KMS-11 (cell line): ENCODE measurements around the gene MAGEA8.

ENCODE experiments used
- H2AFZ ChIP-seq: fragments of 200-600 bp; sonication (generic); 2 replicates; pipeline ENCODE4 v1.6.1; 2016; ENCODE audit warnings: antibody characterized with exemption, mixed run types, low read depth
- H3K27ac ChIP-seq: fragments of 200-600 bp; sonication (generic); 2 replicates; pipeline ENCODE4 v1.6.1; 2016; ENCODE audit warnings: mild to moderate bottlenecking, mixed run types
- H3K27me3 ChIP-seq: fragments of 200-600 bp; sonication (generic); 2 replicates; pipeline ENCODE4 v1.6.1; 2017; ENCODE audit warnings: mild to moderate bottlenecking, low read depth, mixed run types, moderate library complexity; ENCODE audit not compliant: insufficient read depth
- H3K36me3 ChIP-seq: fragments of 200-600 bp; sonication (generic); 2 replicates; pipeline ENCODE4 v1.6.1; 2017; ENCODE audit warnings: mild to moderate bottlenecking, mixed run types; ENCODE audit not compliant: insufficient read depth
- H3K4me1 ChIP-seq: fragments of 200-600 bp; sonication (generic); 2 replicates; pipeline ENCODE4 v1.6.1; 2016; ENCODE audit warnings: mild to moderate bottlenecking, low read depth, mixed run types; ENCODE audit not compliant: poor library complexity, severe bottlenecking
- H3K4me2 ChIP-seq: fragments of 200-600 bp; sonication (generic); 2 replicates; pipeline ENCODE4 v1.7.0; 2016; ENCODE audit warnings: mild to moderate bottlenecking, mixed run types
- H3K4me3 ChIP-seq: fragments of 200-600 bp; sonication (generic); IDR thresholded peaks from 2 replicates; pipeline ENCODE4 v1.6.1; 2017; ENCODE audit warnings: low read depth, low read length, mixed read lengths; ENCODE audit not compliant: insufficient read depth
- H3K79me2 ChIP-seq: fragments of 200-600 bp; sonication (generic); 2 replicates; pipeline ENCODE4 v1.6.1; 2016; ENCODE audit warnings: low read depth, mixed run types; ENCODE audit not compliant: insufficient read depth
- H3K9ac ChIP-seq: fragments of 200-600 bp; sonication (generic); 2 replicates; pipeline ENCODE4 v1.6.1; 2016; ENCODE audit warnings: mild to moderate bottlenecking, mixed run types
- H4K20me1 ChIP-seq: fragments of 200-600 bp; sonication (generic); 2 replicates; pipeline ENCODE4 v1.6.1; 2016; ENCODE audit warnings: mild to moderate bottlenecking, mixed run types; ENCODE audit not compliant: insufficient read depth
- CTCF ChIP-seq: fragments of 200-600 bp; sonication (generic); conservative IDR thresholded peaks from 2 replicates; pipeline ENCODE4 v1.6.1; 2017; ENCODE audit warnings: low read depth, mild to moderate bottlenecking, antibody characterized with exemption, low read length, moderate library complexity, mixed read lengths

MAGEA8 gene

GRCh38 chrX:149908308-149908707, 27.3 kb downstream of the MAGEA8 start:
- Histone ChIP-seq H3K79me2 (no peaks in the 10 kb centered on the region), H3K36me3 (no peaks in the 10 kb centered on the region), H3K4me3 (no peak overlapping the region), H3K4me1 (no peaks in the 10 kb centered on the region), H2AFZ (no peak overlapping the region), H3K9ac (no peak overlapping the region), H3K27me3 (no peaks in the 10 kb centered on the region), H4K20me1 (no peaks in the 10 kb centered on the region), H3K27ac (no peak overlapping the region), H3K4me2 (no peak overlapping the region)
- TF ChIP-seq CTCF = no peak

GRCh38 chrX:149908727-149909126, 27.7 kb downstream of the MAGEA8 start:
- Histone ChIP-seq H3K9ac (no peak overlapping the region), H2AFZ (no peak overlapping the region), H3K27me3 (no peaks in the 10 kb centered on the region), H3K4me3 (no peak overlapping the region), H3K4me2 (no peak overlapping the region), H3K36me3 (no peaks in the 10 kb centered on the region), H3K79me2 (no peaks in the 10 kb centered on the region), H4K20me1 (no peaks in the 10 kb centered on the region), H3K27ac (no peak overlapping the region), H3K4me1 (no peaks in the 10 kb centered on the region)
- TF ChIP-seq CTCF = no peak

GRCh38 chrX:149909324-149910177, 28.6 kb downstream of the MAGEA8 start:
- no peaks in the 10 kb centered on the region for H3K36me3 ChIP-seq
- no peak for TF ChIP-seq CTCF
- H3K4me1 ChIP-seq = no peaks in the 10 kb centered on the region
- no peaks in the 10 kb centered on the region for H4K20me1 ChIP-seq
- H3K9ac ChIP-seq = no peak overlapping the region
- no peaks in the 10 kb centered on the region for H3K27me3 ChIP-seq
- no peaks in the 10 kb centered on the region for H3K79me2 ChIP-seq
- H3K4me3 ChIP-seq = no peak overlapping the region
- no peak overlapping the region for H2AFZ ChIP-seq
- H3K27ac ChIP-seq = no peak overlapping the region
- no peak overlapping the region for H3K4me2 ChIP-seq

- no peak for TF ChIP-seq CTCF
- Histone ChIP-seq H3K9ac (no peak overlapping the region), H2AFZ (no peak overlapping the region), H3K79me2 (no peaks in the 10 kb centered on the region), H4K20me1 (no peaks in the 10 kb centered on the region), H3K4me3 (no peak overlapping the region), H3K4me2 (no peak overlapping the region), H3K27ac (no peak overlapping the region), H3K27me3 (no peaks in the 10 kb centered on the region), H3K4me1 (no peaks in the 10 kb centered on the region), H3K36me3 (no peaks in the 10 kb centered on the region)
Measured at GRCh38 chrX:149910178-149910695, 29.3 kb downstream of the MAGEA8 start.
